Stomach (tissue), 9 donors: ENCODE data around the gene ACACA. TPM values are rescaled to one million over a fixed set of nuclear protein-coding genes. Genes with fewer than 3 reads are reported as not detected.

Experiments
- DNase-seq, 2 donors: peaks; one replicate each; pipeline versions ENCODE4 v3.0.0 to v3.0.0-alpha.2; 2013 to 2019
- H3K27ac ChIP-seq, 5 donors: fragments of 200-600 bp in 4 of 5; sonication (generic) in 4 of 5; one replicate each; pipeline ENCODE4 v1.5.1; 2013 to 2019; ENCODE audit warnings: mild to moderate bottlenecking in 1 of 5, moderate library complexity in 1 of 5
- H3K27me3 ChIP-seq, 3 donors: fragments of 200-600 bp; sonication (generic); one replicate each; pipeline ENCODE4 v1.5.1; 2017 to 2019; ENCODE audit warnings: mixed run types in 1 of 3
- H3K36me3 ChIP-seq, 4 donors: fragments of 200-600 bp; sonication (generic); 1 replicate in 3 of 4; 2 replicates in 1 of 4; pipeline ENCODE4 v1.5.1; 2016 to 2019
- H3K4me1 ChIP-seq, 4 donors: fragments of 200-600 bp; sonication (generic); one replicate each; pipeline ENCODE4 v1.5.1; 2016 to 2019
- H3K4me3 ChIP-seq, 4 donors: fragments of 200-600 bp; sonication (generic) in 3 of 4; one replicate each; pipeline ENCODE4 v1.5.1; 2016 to 2019; ENCODE audit warnings: mild to moderate bottlenecking in 1 of 4
- H3K9me3 ChIP-seq, 4 donors: fragments of 200-600 bp; sonication (generic); one replicate each; pipeline ENCODE4 v1.5.1; 2016 to 2019
- CTCF ChIP-seq, 7 experiments: fragments of 450-650 bp in 4 of 7; fragments of 200-600 bp in 3 of 7; sonication (generic) in 3 of 7; IDR thresholded peaks; one replicate each; pipeline ENCODE4 v1.5.1; 2016 to 2019; ENCODE audit warnings: antibody characterized with exemption in 7 of 7, control low read depth in 2 of 7, mild to moderate bottlenecking in 1 of 7
- EP300 ChIP-seq: sonication (generic); formaldehyde crosslinking; IDR thresholded peaks from one replicate; pipeline ENCODE4 v1.6.1; 2017; ENCODE audit warnings: antibody characterized with exemption
- POLR2A ChIP-seq, 4 donors: fragments of 450-650 bp; IDR thresholded peaks; one replicate each; pipeline ENCODE4 v1.6.1; 2016; ENCODE audit warnings: antibody characterized with exemption in 4 of 4, control low read depth in 2 of 4, mild to moderate bottlenecking in 1 of 4, moderate library complexity in 1 of 4
- POLR2AphosphoS5 ChIP-seq, 3 donors: sonication (generic); formaldehyde crosslinking; IDR thresholded peaks; one replicate each; pipeline ENCODE4 v1.6.1; 2016; ENCODE audit warnings: antibody characterized with exemption in 3 of 3
- WGBS, 5 donors: extraction: QIAGEN DNeasy Blood & Tissue Kit in 3 of 5; methylation state at CpG; one replicate each; pipeline versions ENCODE4 v1.1.5 to v1.1.7; 2013 to 2018; 5-methylcytosine and 5-hydroxymethylcytosine counted together
- intact Hi-C: fragments of 100-400 bp; cut with DNase I; formaldehyde crosslinking; loops from one replicate; pipeline ENCODE4 v1.15.1; 2023; ENCODE audit warnings: low total_unique reads
- polyA plus RNA-seq, 3 donors: library from polyadenylated mRNA; stranded (reverse); fragments of 200-250 nt; gene quantifications; one replicate each; pipeline ENCODE4 v1.2.3, GENCODE V29; 2013
- total RNA-seq, 5 donors: library from RNA; depleted of rRNA; stranded (reverse); fragments of >200 nt; gene quantifications; one replicate each; pipeline versions ENCODE4 v1.1.0 to v1.2.3, GENCODE V29; 2014 to 2016
- donor health status: healthy with polysubstance abuse.
- donor health status: Bipolar disorder and iron deficiency.
- donor health status: healthy.

ACACA gene
- total and polyA plus RNA-seq, 8 donors: 9.9 to 59.8 (median 27.7) TPM

DNA sequence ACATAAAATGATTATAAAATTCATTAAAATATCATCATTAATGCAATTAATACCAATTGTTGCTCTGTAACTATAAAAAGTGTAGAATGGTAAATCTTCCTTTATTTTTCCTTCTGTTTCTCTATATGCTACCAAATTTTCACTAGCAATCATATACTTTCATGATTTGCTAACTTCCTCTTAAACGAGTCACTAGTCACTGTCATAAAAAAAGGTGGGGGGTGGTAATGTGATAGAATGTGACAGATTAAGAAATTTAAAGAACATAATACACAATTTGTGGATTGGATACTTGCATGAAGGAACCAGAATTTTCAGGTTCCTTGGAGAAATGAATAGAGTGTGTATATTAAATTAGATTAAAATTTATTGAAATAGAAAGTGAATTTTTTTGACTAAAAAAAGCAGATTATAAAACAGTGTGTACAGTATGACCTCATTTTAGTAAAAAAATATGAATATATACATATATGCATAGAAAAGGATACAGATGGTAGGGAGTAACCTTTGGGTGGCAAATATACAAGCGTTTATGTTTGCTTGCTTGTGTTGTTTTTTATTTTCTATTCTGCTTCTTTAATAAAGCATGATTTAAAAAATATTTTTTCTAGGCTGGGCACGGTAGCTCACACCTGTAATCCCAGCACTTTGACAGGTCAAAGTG is 87.6 kb downstream of the ACACA start:
- Histone ChIP-seq H3K4me3 (no peak overlapping the region), H3K27ac (no peak overlapping the region), H3K4me1 (no peaks in the 10 kb centered on the region), H3K9me3 (no peaks in the 10 kb centered on the region), H3K27me3 (no peaks in the 10 kb centered on the region), H3K36me3 (peaks cover 0 to 29% (median 15%) of the 10 kb centered on the region in 4 donors)
- TF ChIP-seq EP300 (no peak), POLR2AphosphoS5 (IDR thresholded peaks at IDR 0.05) (no peak), CTCF (IDR thresholded peaks at IDR 0.05) (no peak)
- intact Hi-C loops: no loop called here
- 85 to 88% (median 87%) methylated on average over 3 of the region's 3 CpGs for WGBS, 5 donors
- DNase-seq: no peak

DNA sequence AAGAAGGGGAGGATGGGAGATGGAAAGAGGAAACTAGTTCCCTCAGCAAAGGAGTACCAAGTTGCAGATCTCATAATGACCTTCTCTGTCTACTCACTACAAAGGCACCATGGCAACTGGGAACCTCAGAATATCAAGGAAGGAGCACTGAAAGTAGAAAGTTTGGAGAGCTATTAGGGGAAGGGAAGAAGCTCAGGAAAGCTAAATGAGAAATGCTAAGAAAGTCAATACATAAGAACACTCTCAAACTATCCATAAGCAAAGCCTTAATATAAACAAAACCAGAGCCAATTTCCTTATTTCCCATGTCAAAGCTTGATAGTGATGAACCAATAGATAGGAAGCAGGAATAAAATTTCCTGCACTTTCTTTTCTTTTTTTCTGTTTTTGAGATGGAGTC is 88.8 kb downstream of the ACACA start:
- no peak for TF ChIP-seq CTCF (IDR thresholded peaks at IDR 0.05)
- TF ChIP-seq POLR2AphosphoS5 (IDR thresholded peaks at IDR 0.05): no peak
- TF ChIP-seq POLR2A (IDR thresholded peaks at IDR 0.05): no peak
- no peak for TF ChIP-seq EP300

DNA sequence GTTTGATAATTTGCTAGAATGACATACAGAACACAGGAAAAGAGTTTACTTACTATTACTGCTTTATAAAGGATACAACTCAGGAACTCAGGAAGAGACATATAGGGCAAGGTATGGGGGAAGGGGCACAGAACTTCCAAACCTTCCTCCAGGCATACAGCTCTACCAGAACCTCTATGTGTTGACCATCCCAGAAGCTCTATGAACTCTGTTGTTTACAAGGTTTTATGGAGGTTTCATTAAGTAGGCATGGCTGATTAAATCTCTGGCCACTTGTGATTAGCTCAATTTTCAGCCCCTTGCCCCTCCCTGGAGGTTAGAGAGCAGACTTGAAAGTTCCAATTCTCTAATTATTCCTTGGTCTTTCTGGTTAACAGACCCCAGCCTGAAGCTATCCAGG is 91.0 kb downstream of the ACACA start:
- no peak overlapping the region for H3K4me3 ChIP-seq
- intact Hi-C loops: no loop called here

More for the DNA sequence above, 88.8 kb downstream of the ACACA start:
- H3K36me3 ChIP-seq: peaks cover 0 to 18% (median 12%) of the 10 kb centered on the region in 4 donors
- DNase-seq: no peak
- no peaks in the 10 kb centered on the region for H3K4me1 ChIP-seq
- H3K9me3 ChIP-seq: no peaks in the 10 kb centered on the region
- H3K27ac ChIP-seq: no peak overlapping the region
- H3K27me3 ChIP-seq: no peaks in the 10 kb centered on the region
- H3K4me3 ChIP-seq: no peak overlapping the region
- intact Hi-C loops: no loop called here

DNA sequence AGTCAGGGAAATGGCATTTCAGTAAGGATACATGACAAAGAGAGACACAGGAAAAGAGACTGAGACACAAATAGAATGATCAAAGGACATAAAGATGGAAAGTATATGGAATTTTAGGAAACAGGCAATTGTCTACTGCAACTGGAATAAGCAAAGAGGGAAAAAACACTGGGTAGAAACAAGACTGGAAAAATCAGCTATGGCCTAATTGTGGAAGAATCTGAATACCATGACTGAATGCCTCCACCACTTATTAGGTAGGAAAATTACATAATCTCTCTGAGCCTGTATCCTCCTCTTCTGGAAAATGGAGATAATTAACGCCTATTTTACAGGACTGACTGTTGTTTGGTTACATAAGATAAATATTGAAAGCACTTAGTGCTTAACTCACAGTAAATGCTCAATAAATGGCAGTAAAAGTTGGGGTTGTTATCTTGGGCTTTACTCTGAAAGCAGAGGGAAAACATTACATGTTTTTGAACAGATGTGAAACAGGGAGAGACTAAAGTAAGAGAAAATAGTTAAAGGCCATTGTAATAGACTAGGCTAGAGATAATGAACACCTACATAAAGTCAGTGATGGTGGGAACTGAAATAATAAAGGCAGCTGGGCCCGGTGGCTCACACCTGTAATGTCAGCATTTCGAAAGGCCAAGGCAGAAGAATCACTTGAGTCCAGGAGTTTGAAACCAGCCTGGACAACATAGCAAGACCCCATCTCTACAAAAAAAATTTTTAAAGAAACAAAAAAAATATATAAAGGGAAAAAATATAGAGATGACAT is 94.3 kb downstream of the ACACA start:
- Histone ChIP-seq H3K27me3 (no peaks in the 10 kb centered on the region), H3K9me3 (no peaks in the 10 kb centered on the region), H3K27ac (no peak overlapping the region), H3K4me1 (no peaks in the 10 kb centered on the region), H3K36me3 (peaks cover 0 to 5% (median 3%) of the 10 kb centered on the region in 4 donors), H3K4me3 (no peak overlapping the region)
- 73 to 79% (median 77%) methylated on average over 3 of the region's 3 CpGs for WGBS, 5 donors
- no peak for TF ChIP-seq POLR2A (IDR thresholded peaks at IDR 0.05)
- TF ChIP-seq CTCF (IDR thresholded peaks at IDR 0.05): no peak
- TF ChIP-seq EP300: no peak
- no peak for TF ChIP-seq POLR2AphosphoS5 (IDR thresholded peaks at IDR 0.05)
- intact Hi-C loops: no loop called here
- no peak for DNase-seq

More for the DNA sequence above, 91.0 kb downstream of the ACACA start:
- no peak overlapping the region for H3K27ac ChIP-seq
- no peaks in the 10 kb centered on the region for H3K4me1 ChIP-seq
- TF ChIP-seq POLR2AphosphoS5 (IDR thresholded peaks at IDR 0.05) (no peak), POLR2A (IDR thresholded peaks at IDR 0.05) (no peak), CTCF (IDR thresholded peaks at IDR 0.05) (no peak), EP300 (no peak)
- no peaks in the 10 kb centered on the region for H3K27me3 ChIP-seq
- no peaks in the 10 kb centered on the region for H3K9me3 ChIP-seq
- no peak for DNase-seq
- H3K36me3 ChIP-seq: peaks cover 0 to 16% (median 7%) of the 10 kb centered on the region in 4 donors
